Kidney epithelial cell (primary cell): Measurements from ENCODE around the gene AMOTL1. TPM values are rescaled to one million over a fixed set of nuclear protein-coding genes. Genes with fewer than 3 reads are reported as not detected.

ENCODE experiments used
- DNase-seq: peaks from one replicate; pipeline ENCODE4 v3.0.0-alpha.2; 2010; ENCODE audit warnings: low read depth
- H3K27me3 ChIP-seq: 2 replicates; pipeline ENCODE4 v1.6.0; 2011; ENCODE audit warnings: low read length; ENCODE audit not compliant: control insufficient read depth, insufficient read depth
- H3K36me3 ChIP-seq: 2 replicates; pipeline ENCODE4 v1.5.1; 2011; ENCODE audit warnings: low read length; ENCODE audit not compliant: control insufficient read depth, insufficient read depth
- H3K4me3 ChIP-seq: 2 replicates; pipeline ENCODE4 v1.5.1; 2011; ENCODE audit warnings: low read depth, mild to moderate bottlenecking, control low read depth, low read length
- total RNA-seq: library from RNA; depleted of rRNA; stranded (reverse); fragments of >200 nt; gene quantifications from 2 replicates; pipeline ENCODE4 v1.2.3, GENCODE V29; 2015
- TF ChIP-seq, protein P1 (sequence below): IDR thresholded peaks from 2 replicates; pipeline ENCODE4 v1.5.1; 2011; ENCODE audit warnings: mild to moderate bottlenecking, moderate library complexity, low read length, control low read depth, inconsistent platforms; ENCODE audit not compliant: insufficient read depth, poor library complexity, severe bottlenecking

AMOTL1 gene
- total RNA-seq, 1 donor from 2014 or later = 48.8 TPM

DNA sequence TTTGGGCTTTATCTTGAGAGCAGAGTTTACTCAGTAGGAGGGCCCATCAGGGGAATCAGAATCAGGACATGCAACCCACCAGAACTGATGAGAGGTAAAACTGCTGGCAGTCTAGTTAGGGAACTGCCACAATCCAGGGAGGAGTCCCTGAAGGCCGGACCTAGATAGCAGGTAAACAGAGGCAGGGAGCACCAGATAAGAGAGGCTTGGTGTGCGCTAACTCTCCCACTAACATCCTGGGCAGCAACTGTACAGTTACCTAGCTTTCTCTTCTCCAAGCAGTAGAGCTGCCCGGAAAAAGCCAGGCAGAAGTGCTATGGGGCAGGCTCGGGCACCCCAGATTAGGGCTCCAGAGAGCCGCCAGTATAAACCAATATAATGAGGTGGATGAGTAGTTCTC is 865 bp upstream of the AMOTL1 start:
- no peak overlapping the region for H3K4me3 ChIP-seq

DNA sequence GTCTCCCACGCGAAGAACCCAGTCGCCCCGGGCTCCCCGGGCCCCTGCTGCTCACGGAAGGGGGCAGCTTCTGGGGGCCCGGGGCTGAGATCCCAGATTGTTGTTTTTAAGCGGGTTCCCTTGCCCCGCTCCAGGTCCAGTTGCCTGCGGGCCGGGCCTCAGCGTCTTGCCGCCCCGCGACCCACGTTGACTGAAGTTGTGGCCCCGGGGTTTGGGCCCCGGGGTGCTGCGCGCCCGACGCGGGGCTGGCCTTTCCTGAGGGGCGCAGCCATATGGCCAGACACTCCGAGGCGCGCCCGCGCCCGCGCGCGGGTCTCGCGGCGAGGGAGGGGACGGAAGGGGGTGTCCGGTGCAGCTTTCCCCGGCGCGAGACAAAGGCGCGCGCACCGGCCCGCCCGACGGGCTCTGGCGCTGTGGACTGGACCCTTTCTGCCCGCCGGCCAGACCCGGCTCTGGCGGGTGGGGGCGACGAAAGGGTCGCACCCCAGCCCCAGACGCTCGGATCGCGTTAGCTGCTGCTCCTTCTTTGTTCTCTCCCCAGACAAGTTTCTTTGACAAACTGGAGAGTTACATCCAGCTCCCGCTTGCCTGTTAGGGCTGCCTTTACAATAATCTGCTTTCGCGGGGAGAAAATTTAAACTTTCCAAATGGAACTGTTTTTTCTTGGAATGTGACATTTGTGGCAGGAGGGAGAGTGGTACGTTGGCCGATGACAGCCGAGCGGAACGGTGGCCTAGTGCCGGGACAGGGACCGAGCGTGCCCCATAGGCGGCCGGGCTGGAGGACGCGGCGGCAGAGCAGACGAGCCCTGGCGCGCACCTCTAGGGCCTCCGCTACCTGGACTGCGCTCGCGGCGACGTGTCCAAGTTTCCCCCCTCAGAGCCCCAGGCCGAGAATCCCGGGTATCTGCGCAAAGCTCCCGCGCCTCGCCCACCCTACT is 716 bp downstream of the AMOTL1 start:
- Histone ChIP-seq H3K4me3 (peak overlapping the region; percentile 84), H3K27me3 (no peaks in the 10 kb centered on the region), H3K36me3 (no peaks in the 10 kb centered on the region)
- no peak for DNase-seq
- TF ChIP-seq, protein P1, sequence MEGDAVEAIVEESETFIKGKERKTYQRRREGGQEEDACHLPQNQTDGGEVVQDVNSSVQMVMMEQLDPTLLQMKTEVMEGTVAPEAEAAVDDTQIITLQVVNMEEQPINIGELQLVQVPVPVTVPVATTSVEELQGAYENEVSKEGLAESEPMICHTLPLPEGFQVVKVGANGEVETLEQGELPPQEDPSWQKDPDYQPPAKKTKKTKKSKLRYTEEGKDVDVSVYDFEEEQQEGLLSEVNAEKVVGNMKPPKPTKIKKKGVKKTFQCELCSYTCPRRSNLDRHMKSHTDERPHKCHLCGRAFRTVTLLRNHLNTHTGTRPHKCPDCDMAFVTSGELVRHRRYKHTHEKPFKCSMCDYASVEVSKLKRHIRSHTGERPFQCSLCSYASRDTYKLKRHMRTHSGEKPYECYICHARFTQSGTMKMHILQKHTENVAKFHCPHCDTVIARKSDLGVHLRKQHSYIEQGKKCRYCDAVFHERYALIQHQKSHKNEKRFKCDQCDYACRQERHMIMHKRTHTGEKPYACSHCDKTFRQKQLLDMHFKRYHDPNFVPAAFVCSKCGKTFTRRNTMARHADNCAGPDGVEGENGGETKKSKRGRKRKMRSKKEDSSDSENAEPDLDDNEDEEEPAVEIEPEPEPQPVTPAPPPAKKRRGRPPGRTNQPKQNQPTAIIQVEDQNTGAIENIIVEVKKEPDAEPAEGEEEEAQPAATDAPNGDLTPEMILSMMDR = no peak

More for the DNA sequence above, 865 bp upstream of the AMOTL1 start:
- Histone ChIP-seq H3K27me3 (no peaks in the 10 kb centered on the region), H3K36me3 (no peaks in the 10 kb centered on the region)
- TF ChIP-seq, protein P1 = no peak
- no peak for DNase-seq

DNA sequence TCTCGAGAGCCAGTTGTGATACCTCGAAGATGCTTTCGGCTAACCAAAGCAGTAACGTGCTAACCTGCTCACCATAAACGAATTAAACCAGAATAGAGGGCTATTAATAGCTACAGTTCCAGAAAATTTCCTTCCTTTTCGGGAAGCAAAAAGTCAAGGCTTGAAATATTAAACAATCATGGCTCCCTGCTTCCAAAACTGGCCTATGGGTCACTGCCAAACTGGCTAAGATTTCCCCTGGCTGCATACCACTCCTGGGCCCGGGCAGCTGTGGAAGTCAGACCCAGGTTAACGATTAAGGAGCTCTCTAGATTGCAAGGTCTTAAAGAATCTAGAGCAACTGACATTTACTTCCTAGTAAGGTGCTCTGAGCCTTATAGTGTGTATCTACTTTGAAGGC is 1.7 kb downstream of the AMOTL1 start:
- H3K4me3 ChIP-seq = peak overlapping the region; percentile 84
- H3K27me3 ChIP-seq = no peaks in the 10 kb centered on the region
- H3K36me3 ChIP-seq = no peaks in the 10 kb centered on the region
- TF ChIP-seq, protein P1 = no peak
- no peak for DNase-seq

GRCh38 chr11:94770563-94771120 is 2.5 kb downstream of the AMOTL1 start:
- TF ChIP-seq, protein P1 = no peak
- H3K4me3 ChIP-seq = no peak overlapping the region

GRCh38 chr11:94771390-94771789 is 3.2 kb downstream of the AMOTL1 start:
- H3K36me3 ChIP-seq = no peaks in the 10 kb centered on the region
- TF ChIP-seq, protein P1 = no peak
- no peaks in the 10 kb centered on the region for H3K27me3 ChIP-seq
- no peak for DNase-seq
- no peak overlapping the region for H3K4me3 ChIP-seq

More at GRCh38 chr11:94770563-94771120, 2.5 kb downstream of the AMOTL1 start:
- DNase-seq = no peak
- no peaks in the 10 kb centered on the region for H3K27me3 ChIP-seq
- no peaks in the 10 kb centered on the region for H3K36me3 ChIP-seq

DNA sequence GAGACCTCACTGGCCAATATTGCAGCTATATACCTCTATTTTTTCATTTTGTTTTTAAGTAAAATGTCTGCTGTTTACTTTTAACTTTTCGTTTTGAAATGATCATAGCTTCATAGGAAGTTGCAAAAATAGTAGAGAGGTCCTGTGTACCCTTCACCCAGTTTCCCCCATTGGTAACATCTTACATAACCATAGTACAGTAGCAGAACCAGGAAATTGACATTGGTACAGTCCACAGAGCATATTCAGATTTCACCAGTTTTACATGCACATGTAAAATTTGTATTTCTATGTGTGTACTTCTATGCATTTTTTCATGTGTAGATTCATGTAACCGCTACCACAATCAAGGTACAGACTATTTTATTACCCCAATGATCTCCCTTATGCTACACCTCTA is 3.8 kb downstream of the AMOTL1 start:
- TF ChIP-seq, protein P1 = no peak

More for the DNA sequence above, 3.8 kb downstream of the AMOTL1 start:
- DNase-seq = no peak
- Histone ChIP-seq H3K27me3 (no peaks in the 10 kb centered on the region), H3K4me3 (no peak overlapping the region), H3K36me3 (no peaks in the 10 kb centered on the region)
